Epithelial cell of proximal tubule (primary cell): ENCODE data around the gene TMEM192. TPM values are rescaled to one million over a fixed set of nuclear protein-coding genes. Genes with fewer than 3 reads are reported as not detected.
"Not testable (repeated sequence)": the region's sequence is repeated elsewhere in the genome, so short reads cannot be mapped to it uniquely, and the experiment has no call there.

Experiments used
- DNase-seq: peaks from one replicate; pipeline ENCODE4 v3.0.0-alpha.2; 2011; ENCODE audit warnings: low read depth
- H3K4me3 ChIP-seq: 2 replicates; pipeline ENCODE4 v1.5.1; 2011; ENCODE audit warnings: low read depth, mild to moderate bottlenecking, low read length
- total RNA-seq: library from RNA; depleted of rRNA; stranded (reverse); fragments of >200 nt; gene quantifications from 2 replicates; pipeline ENCODE4 v1.2.3, GENCODE V29; 2015
- TF ChIP-seq, protein P1 (sequence below): conservative IDR thresholded peaks from 2 replicates; pipeline ENCODE4 v1.5.1; 2012; ENCODE audit warnings: low read depth, mild to moderate bottlenecking, low read length

TMEM192 gene
- total RNA-seq, 1 donor from 2014 or later: 9.0 TPM

DNA sequence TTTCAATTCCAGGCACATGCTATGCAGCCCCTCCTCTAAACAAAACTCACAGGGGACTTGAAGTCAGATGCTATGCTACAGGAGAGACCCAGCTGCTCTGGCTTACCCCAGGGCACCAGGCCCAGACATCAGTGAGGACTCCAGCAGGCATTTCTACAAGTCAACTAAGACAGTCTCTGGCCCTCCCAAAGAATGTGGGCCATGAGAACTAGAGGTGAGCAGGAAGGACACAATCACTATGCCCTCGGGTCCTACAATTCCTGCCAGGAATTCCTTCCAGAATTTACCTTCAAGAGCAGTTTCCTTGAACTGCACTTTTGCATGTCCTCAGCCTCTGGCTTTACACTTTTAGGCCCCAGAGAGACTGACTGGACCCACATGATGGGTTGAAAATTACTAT is 17.4 kb downstream of the TMEM192 start:
- TF ChIP-seq, protein P1, sequence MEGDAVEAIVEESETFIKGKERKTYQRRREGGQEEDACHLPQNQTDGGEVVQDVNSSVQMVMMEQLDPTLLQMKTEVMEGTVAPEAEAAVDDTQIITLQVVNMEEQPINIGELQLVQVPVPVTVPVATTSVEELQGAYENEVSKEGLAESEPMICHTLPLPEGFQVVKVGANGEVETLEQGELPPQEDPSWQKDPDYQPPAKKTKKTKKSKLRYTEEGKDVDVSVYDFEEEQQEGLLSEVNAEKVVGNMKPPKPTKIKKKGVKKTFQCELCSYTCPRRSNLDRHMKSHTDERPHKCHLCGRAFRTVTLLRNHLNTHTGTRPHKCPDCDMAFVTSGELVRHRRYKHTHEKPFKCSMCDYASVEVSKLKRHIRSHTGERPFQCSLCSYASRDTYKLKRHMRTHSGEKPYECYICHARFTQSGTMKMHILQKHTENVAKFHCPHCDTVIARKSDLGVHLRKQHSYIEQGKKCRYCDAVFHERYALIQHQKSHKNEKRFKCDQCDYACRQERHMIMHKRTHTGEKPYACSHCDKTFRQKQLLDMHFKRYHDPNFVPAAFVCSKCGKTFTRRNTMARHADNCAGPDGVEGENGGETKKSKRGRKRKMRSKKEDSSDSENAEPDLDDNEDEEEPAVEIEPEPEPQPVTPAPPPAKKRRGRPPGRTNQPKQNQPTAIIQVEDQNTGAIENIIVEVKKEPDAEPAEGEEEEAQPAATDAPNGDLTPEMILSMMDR: no peak
- H3K4me3 ChIP-seq: no peak overlapping the region
- no peak for DNase-seq

DNA sequence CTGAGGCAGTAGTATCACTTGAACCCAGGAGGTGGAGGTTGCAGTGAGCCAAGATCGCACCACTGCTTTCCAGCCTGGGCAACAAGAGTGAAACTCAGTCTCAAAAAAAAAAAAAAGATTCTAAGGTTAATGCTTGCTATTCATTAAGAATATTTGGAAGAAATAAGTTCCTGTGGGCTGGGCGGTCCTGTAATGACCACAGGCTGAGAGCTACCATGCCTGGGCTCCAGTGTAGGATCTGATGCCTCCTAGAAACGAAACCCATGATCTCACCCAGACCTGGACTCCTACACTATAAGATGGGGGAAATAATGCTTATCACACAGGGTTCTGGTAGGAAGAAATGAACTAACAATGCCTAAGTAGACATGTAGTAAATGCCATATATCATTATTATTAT is 17.8 kb downstream of the TMEM192 start:
- no peak overlapping the region for H3K4me3 ChIP-seq
- no peak for DNase-seq
- TF ChIP-seq, protein P1: no peak

DNA sequence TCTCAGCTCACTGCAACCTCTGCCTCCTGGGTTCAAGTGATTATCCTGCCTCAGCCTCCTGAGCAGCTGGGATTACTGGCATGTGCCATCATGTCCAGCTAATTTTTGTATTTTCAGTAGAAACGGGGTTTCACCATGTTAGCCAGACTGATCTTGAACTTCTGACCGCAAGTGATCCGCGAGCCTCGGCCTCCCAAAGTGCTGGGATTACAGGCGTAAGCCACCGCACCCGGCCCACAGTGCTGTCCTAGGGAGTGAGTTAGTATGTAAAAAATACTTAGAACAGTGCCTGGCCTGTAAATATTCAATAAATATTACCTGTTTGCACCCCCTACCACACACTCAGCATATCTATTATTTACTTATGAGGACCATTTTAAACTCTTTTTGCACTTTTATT is 20.5 kb downstream of the TMEM192 start:
- DNase-seq, H3K4me3 ChIP-seq: not testable (repeated sequence)

DNA sequence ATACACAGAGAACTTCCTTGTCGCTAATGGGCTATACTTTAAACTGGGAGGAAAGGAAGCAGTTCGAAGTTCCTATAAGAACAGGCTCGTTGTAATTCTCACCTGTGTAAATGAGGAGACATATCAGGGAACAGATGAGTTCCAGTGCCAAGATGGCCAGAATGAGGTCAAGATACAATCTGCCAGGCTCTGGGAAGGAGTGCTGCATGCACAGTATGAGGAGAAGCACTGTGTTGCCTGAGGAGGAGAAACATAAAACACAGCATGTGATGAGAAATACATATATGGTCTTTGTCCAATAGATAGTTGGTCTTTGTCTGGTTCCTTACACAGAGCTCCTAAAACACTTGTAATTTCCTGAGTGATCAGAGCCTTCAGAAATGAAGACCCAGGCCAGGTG is 24.3 kb downstream of the TMEM192 start:
- TF ChIP-seq, protein P1: no peak
- DNase-seq: no peak
- no peak overlapping the region for H3K4me3 ChIP-seq

DNA sequence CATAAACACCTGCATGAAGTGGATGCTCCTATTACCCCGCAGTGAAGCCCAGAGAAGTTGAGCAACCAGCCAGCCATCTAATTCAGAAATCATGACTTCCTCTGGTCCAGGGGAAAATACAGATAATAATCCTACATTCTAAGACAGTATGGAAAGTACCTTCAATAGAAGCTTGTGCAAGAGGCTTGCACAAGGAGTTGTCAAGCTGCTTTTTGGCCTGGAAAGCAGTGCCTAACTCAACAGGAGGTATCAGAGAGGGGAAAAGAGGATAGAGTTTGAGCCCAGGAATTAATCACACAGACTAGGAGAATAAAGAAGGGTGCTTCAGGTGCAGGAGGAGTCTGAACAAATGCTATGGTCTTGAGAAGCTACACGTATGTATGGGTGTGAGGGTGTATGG is 26.7 kb downstream of the TMEM192 start:
- no peak overlapping the region for H3K4me3 ChIP-seq
- TF ChIP-seq, protein P1: no peak
- DNase-seq: no peak

DNA sequence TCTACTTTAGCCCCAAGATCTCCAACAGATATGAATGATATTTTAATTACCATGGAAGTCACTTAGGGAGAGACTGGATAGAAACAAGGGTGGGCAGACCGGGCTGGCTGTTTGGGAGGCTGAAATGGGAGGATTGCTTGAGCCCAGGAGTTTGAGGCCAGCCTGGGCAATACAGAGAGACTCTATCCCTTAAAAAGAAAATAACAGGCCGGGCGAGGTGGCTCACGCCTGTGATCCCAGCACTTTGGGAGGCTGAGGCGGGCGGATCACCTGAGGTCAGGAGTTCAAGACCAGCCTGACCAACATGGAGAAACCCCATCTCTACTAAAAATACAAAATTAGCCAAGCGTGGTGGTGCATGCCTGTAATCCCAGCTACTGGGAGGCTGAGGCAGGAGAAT is 27.9 kb downstream of the TMEM192 start:
- not testable (repeated sequence) for DNase-seq, H3K4me3 ChIP-seq

DNA sequence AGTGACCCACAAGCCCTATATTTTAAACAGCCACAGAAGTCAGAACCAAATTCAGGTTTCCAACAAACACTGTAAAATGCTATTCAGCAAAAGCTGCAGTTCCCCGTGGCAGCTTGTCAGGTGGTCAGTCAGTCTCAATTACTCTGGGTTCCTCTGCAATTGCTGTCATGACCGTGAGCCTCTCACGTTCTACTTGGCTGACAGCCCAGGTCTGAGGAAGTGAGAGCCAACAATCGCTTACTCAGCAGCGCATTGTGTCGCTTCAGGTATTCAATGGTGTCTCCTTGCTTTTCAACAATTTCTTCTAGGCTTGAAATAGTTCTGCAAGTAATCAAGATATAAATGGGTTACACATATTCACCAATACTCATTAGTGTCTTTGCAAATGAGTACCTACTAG is 33.2 kb downstream of the TMEM192 start:
- TF ChIP-seq, protein P1: no peak
- no peak overlapping the region for H3K4me3 ChIP-seq
- peak; percentile 39 for DNase-seq

DNA sequence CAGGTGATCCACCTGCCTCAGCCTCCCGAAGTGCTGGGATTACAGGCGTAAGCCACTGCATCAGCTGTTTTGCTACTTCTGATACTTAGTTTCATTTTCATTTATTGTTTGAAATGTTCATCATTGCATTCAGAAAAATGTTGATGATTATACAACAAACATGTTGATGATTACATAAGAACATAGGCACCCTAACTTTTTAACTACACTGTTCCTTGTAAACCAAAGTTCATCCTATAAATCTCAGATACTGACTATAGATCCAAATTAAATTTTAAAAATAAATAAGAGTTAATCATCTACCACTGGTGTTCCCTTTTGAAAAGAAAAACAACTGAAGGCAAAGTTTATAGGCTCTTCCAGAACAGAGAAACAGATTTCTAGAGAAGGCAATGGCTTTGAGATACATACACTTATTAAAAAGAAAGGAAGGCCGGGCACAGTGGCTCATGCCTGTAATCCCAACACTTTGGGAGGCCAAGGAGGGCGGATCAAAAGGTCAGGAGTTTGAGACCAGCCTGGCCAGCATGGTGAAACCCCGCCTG is 35.6 kb downstream of the TMEM192 start:
- TF ChIP-seq, protein P1: no peak
- no peak overlapping the region for H3K4me3 ChIP-seq
- no peak for DNase-seq

DNA sequence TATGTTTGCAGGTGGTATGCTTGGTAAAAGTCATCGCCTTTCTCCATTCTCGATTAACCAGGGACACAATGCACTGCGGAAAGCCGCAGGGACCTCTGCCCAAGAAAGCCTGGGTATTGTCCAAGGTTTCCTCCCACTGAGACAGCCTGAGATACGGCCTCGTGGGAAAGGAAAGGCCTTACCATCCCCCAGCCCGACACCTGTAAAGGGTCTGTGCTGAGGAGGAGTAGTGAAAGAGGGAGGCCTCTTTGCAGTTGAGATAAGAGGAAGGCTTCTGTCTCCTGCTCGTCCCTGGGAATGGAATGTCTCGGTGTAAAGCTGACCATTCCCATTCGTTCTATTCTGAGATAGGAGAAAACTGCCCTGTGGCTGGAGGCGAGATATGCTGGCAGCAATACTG is 39.3 kb downstream of the TMEM192 start:
- not testable (repeated sequence) for H3K4me3 ChIP-seq, DNase-seq
